GM19395 (cell line): ENCODE results near the gene DDX41.
"Not testable (repeated sequence)": the region's sequence is repeated elsewhere in the genome, so short reads cannot be mapped to it uniquely, and the experiment has no call there.

Experiments
- ATAC-seq: cut with Tn5 transposase; IDR thresholded peaks from one replicate; pipeline ENCODE4 v1.9.1; 2021; ENCODE audit warnings: mild to moderate bottlenecking, moderate library complexity; ENCODE audit not compliant: unreplicated experiment

The DDX41 gene

DNA sequence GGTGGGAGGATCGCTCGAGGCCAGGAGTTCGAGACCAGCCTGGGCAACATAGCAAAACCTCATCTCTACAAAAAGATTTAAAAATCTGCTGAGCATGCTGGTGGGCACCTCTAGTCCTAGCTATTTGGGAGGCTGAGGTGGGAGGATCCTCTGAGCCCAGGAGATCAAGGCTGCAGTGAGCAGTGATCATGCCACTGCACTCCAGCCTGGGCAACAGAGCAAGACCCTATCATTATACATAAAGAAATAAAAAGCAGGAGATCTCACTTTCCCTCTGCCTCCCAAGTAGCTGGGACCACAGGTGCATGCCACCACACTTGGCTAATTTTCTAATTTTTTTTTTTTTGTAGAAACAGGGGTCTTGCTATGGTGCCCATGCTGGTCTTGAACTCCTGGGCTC is 31.0 kb downstream of the DDX41 start:
- not testable (repeated sequence) for ATAC-seq

- no peak for ATAC-seq
Observed at GRCh38 chr5:177484902-177485549, 31.7 kb downstream of the DDX41 start.

DNA sequence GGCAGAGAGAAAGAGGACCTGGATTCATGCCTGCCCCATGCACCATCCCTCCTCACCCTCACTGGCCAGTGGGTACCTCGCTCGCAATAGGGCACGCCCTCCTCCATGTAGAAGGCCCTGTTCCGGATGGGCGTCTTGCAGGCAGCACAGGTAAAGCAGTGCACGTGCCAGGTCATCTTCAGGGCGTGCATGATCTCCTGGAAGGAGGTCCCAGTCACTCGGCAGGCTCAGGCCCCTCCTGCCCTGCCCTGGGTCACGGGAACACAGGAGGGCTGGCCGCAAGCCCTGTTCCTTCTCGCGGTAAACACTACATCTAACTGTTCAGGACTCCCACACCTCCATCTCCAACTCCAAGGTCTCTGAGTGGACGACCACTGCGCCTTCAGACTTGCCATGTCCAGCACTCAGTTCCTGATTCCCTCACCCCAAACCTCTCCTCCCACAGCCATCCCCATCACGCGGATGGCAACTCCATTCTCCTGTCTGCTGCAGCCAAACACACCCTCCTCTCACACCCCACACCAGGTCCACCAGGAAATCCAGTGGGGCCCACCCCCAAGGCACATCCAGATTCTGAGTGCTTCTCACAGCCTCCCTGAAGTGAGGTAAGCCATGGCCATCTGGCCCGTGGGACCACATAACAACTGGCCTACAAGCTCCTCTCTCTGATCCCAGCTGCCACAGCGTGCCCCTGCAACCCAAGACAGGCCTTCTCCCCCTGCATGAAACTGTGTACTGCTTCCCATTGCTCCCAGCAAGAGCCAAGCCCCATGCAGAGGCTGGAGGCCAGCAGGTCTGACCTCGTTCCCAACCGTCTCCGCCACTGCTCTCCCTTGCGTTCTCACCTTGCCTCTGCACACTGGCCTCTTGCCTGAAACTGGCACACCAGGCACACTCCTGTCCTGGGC is 32.5 kb downstream of the DDX41 start:
- no peak for ATAC-seq

DNA sequence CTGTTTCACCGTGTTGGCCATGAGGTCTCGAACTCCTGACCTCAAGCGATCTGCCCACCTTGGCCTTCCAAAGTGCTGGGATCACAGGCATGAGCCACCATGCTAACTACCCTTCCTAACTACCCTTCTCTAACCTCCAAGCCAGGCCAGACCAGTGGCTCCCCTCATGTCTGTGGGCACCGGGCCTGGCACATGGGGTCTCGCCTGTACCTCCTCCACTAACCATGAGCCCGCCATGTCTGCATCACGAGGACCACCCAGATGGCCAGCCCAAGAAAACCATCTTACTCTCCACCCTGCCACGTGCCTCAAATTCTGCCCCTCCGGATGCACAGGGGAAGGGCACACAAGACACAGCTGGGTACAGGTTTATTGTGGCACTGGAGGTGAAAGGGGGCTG is 33.7 kb downstream of the DDX41 start:
- no peak for ATAC-seq

DNA sequence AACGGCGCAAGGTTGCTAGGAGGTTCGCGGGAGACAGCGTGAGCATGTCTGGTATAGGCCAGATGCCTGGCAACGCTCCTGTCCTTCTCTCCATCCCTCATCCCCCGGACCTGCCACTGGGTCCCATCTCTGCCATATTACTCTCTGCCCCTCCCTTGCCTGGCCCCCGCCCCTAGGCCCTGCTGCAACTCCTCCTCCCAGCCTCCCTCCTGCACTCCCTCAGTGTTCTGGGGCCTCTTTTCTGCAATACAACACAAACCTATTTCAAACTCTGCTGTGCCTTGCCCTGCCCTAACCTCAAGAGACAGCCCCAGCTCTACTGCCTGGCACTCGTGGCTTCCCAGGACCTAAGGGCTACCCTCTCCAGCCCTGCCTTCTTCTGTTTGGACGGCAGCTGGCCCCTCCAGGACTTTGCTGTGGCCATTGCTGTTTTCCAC is 34.4 kb downstream of the DDX41 start:
- ATAC-seq, result no peak

DNA sequence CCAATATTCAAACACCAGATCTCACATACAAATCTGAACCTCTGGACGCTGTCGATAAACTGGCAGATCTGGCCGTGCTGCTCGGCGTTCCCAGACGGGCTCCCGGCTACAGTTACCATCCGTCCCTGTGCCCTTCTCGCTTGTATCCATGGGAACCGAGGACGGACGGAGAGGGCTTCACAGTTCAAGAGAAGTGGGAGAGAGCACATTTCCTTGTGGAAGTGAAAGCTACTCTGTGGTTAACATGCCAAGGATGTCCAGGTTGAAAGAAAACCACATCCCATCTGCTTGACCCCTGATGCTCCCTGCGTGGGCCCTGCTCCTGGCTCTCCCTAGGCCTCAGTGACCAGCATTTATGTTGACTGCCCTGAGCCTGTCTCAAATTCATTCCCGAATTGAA is 37.0 kb downstream of the DDX41 start:
- no peak for ATAC-seq

DNA sequence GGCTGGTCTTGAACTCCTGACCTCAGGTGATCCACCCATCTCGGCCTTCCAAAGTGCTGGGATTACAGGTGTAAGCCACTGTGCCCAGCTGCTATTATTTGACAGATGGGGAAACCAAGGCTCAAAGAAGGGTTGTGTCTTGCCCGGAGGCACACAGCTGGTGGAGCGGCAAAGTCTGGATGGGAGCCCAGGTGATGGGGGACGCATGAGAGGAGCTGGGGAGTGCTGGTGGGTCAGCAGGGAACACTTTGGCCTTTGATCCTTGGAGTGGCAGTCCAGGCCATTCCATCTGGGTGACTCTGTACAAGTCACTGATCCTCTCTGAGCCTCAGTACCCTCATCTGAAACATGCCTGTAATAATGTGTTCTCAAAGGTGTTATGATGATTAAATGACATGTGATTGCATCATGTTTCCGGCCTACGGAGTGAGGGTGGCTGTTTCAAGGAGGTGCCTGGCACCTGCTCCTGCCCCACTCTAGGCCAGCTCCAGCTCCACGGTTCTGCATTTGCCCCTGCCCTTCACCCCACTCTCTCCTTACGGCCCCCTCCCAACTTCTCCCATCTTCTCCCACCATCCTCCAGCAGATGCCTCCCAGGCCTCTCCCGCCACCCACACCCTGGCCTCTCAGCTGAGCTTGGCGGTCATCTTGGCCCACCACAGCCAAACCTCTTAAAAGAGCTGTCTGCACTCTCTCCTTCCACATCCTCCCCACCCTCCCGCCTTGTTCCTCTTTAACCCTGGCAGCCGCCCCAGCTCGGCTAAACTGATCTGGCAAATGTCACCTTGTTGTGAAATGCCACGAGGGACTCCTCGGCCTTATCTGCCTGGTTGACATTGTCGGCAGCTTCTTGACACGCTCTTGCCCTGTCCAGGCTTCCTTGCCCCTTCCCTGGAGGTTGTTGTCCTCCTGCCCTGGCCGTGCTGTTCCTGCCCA is 37.8 kb downstream of the DDX41 start:
- no peak for ATAC-seq

GRCh38 chr5:177477701-177478477 is 38.9 kb downstream of the DDX41 start:
- ATAC-seq, result no peak

- no peak for ATAC-seq
Observed at GRCh38 chr5:177476531-177477233, 40.1 kb downstream of the DDX41 start.

- no peak for ATAC-seq
Observed at GRCh38 chr5:177475563-177476427, 41.0 kb downstream of the DDX41 start.

GRCh38 chr5:177474846-177475562 is 41.8 kb downstream of the DDX41 start:
- no peak for ATAC-seq

GRCh38 chr5:177474002-177474476 is 42.7 kb downstream of the DDX41 start:
- ATAC-seq, result no peak

DNA sequence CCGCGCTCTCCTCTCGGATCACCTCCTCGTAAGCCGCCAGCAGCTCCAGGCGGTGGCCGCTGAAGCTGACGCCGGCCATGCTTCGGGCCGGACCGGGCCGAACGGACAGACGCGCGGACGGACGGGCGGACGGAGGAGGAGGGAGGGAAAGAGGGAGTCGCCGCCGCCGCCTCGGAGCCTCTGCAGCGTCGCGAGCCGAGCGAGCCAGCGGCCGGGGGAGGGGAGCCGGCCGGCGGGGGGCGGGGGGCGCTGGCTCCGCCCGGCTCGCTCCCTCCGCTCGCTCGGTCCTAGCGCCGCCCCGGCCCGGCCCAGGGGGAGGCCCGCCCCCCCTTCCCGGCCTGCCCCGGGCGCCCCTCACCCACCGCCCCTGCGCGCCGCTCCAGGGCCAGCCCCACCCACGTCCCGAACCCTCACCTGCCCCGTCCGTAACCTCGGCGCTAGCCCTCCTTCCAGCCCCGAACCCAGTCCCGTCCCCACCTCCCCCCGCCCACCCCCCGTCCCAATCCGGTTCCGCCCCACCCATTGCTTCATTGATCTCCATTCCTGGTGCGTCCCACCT is 43.2 kb downstream of the DDX41 start, which contains the start of gene DBN1:
DBN1 (minus strand) TSS at position 192 of the 559 bp plus-strand sequence; CDS start at position 79, 113 bp downstream.
- ATAC-seq, result peak; percentile 28

GRCh38 chr5:177472460-177473442 is 44.0 kb downstream of the DDX41 start:
- peak; percentile 57 for ATAC-seq

GRCh38 chr5:177471610-177472356 is 45.0 kb downstream of the DDX41 start:
- no peak for ATAC-seq
